ENCODE measurements around the gene P2RY11. TPM values are rescaled to one million over a fixed set of nuclear protein-coding genes. Genes with fewer than 3 reads are reported as not detected.

P2RY11 gene
- total RNA-seq, 4 donors from 2014 or later = 16.4 to 32.9 (median 19.9) TPM

- TF ChIP-seq EP300 (IDR thresholded peaks at IDR 0.05) (no peak), POLR2AphosphoS5 (IDR thresholded peaks at IDR 0.05) (no peak), CTCF (IDR thresholded peaks at IDR 0.05) (no peak), POLR2A (IDR thresholded peaks at IDR 0.05) (no peak)
- Histone ChIP-seq H3K27ac (no peak overlapping the region), H3K4me1 (no peaks in the 10 kb centered on the region), H3K9me3 (no peaks in the 10 kb centered on the region), H3K27me3 (no peaks in the 10 kb centered on the region), H3K36me3 (peaks cover 93% of the 10 kb centered on the region), H3K4me3 (no peak overlapping the region)
- no peak for DNase-seq (ENCODE audit: low spot score in 2 of 2)
- 91% methylated on average over 12 of the region's 12 CpGs for WGBS
Measured at GRCh38 chr19:10149427-10149826, 37.9 kb downstream of the P2RY11 start.

GRCh38 chr19:10151521-10151920 lies 40.0 kb downstream of the P2RY11 start:
- WGBS = 74% methylated on average over 5 of the region's 5 CpGs
- H3K4me1 ChIP-seq = no peaks in the 10 kb centered on the region
- no peak overlapping the region for H3K4me3 ChIP-seq
- no peaks in the 10 kb centered on the region for H3K9me3 ChIP-seq
- no peak for DNase-seq (ENCODE audit: low spot score in 2 of 2)
- TF ChIP-seq CTCF (IDR thresholded peaks at IDR 0.05) (no peak), POLR2A (IDR thresholded peaks at IDR 0.05) (no peak), POLR2AphosphoS5 (IDR thresholded peaks at IDR 0.05) (no peak), EP300 (IDR thresholded peaks at IDR 0.05) (no peak)
- no peak overlapping the region for H3K27ac ChIP-seq
- no peaks in the 10 kb centered on the region for H3K27me3 ChIP-seq
- peaks cover 93% of the 10 kb centered on the region for H3K36me3 ChIP-seq

GRCh38 chr19:10152100-10152499 lies 40.6 kb downstream of the P2RY11 start:
- Histone ChIP-seq H3K9me3 (no peaks in the 10 kb centered on the region), H3K27ac (no peak overlapping the region), H3K36me3 (peaks cover 91% of the 10 kb centered on the region), H3K4me3 (no peak overlapping the region), H3K4me1 (no peaks in the 10 kb centered on the region), H3K27me3 (no peaks in the 10 kb centered on the region)
- WGBS = 96% methylated on average over 3 of the region's 3 CpGs
- DNase-seq (ENCODE audit: low spot score in 2 of 2) = no peak
- no peak for TF ChIP-seq EP300 (IDR thresholded peaks at IDR 0.05)
- TF ChIP-seq POLR2AphosphoS5 (IDR thresholded peaks at IDR 0.05) = no peak
- no peak for TF ChIP-seq POLR2A (IDR thresholded peaks at IDR 0.05)

GRCh38 chr19:10155839-10156238 lies 44.3 kb downstream of the P2RY11 start:
- 93% methylated on average over 4 of the region's 4 CpGs for WGBS
- peaks cover 95% of the 10 kb centered on the region for H3K36me3 ChIP-seq
- H3K27me3 ChIP-seq = no peaks in the 10 kb centered on the region
- H3K9me3 ChIP-seq = no peaks in the 10 kb centered on the region
- TF ChIP-seq CTCF (IDR thresholded peaks at IDR 0.05) = no peak
- TF ChIP-seq POLR2AphosphoS5 (IDR thresholded peaks at IDR 0.05) = no peak
- TF ChIP-seq EP300 (IDR thresholded peaks at IDR 0.05) = no peak
- TF ChIP-seq POLR2A (IDR thresholded peaks at IDR 0.05) = no peak
- H3K27ac ChIP-seq = no peak overlapping the region
- no peaks in the 10 kb centered on the region for H3K4me1 ChIP-seq
- H3K4me3 ChIP-seq = no peak overlapping the region
- DNase-seq (ENCODE audit: low spot score in 2 of 2) = no peak

GRCh38 chr19:10158071-10158470 lies 46.6 kb downstream of the P2RY11 start:
- TF ChIP-seq EP300 (IDR thresholded peaks at IDR 0.05) = no peak
- no peak for TF ChIP-seq CTCF (IDR thresholded peaks at IDR 0.05)
- TF ChIP-seq POLR2A (IDR thresholded peaks at IDR 0.05) = no peak
- no peak for TF ChIP-seq POLR2AphosphoS5 (IDR thresholded peaks at IDR 0.05)
- H3K27me3 ChIP-seq = no peaks in the 10 kb centered on the region
- H3K4me3 ChIP-seq = no peak overlapping the region
- WGBS = 93% methylated on average over 7 of the region's 8 CpGs
- H3K36me3 ChIP-seq = peaks cover 96% of the 10 kb centered on the region
- H3K27ac ChIP-seq = no peak overlapping the region
- no peaks in the 10 kb centered on the region for H3K4me1 ChIP-seq
- H3K9me3 ChIP-seq = no peaks in the 10 kb centered on the region
- no peak for DNase-seq (ENCODE audit: low spot score in 2 of 2)

GRCh38 chr19:10158485-10158884 lies 47.0 kb downstream of the P2RY11 start:
- no peaks in the 10 kb centered on the region for H3K27me3 ChIP-seq
- no peak overlapping the region for H3K4me3 ChIP-seq
- no peaks in the 10 kb centered on the region for H3K9me3 ChIP-seq
- no peak overlapping the region for H3K27ac ChIP-seq
- DNase-seq (ENCODE audit: low spot score in 2 of 2) = no peak
- H3K4me1 ChIP-seq = no peaks in the 10 kb centered on the region
- peaks cover 96% of the 10 kb centered on the region for H3K36me3 ChIP-seq
- WGBS = 94% methylated on average over 11 of the region's 11 CpGs
- no peak for TF ChIP-seq EP300 (IDR thresholded peaks at IDR 0.05)
- no peak for TF ChIP-seq CTCF (IDR thresholded peaks at IDR 0.05)
- no peak for TF ChIP-seq POLR2AphosphoS5 (IDR thresholded peaks at IDR 0.05)
- TF ChIP-seq POLR2A (IDR thresholded peaks at IDR 0.05) = no peak

All from suprapubic skin (tissue), 4 donors.